Measurements from ENCODE around the gene CHD5.

The CHD5 gene

GRCh38 chr1:6140413-6140812 lies 39.7 kb downstream of the CHD5 start:
- Histone ChIP-seq H3K9ac (ENCODE audit: low read length) (no peak overlapping the region), H3F3A (ENCODE audit: insufficient read depth, low read length) (no peaks in the 10 kb centered on the region), H3K9me3 (replicated peaks; ENCODE audit: insufficient read depth, low read length) (no peaks in the 10 kb centered on the region), H4K20me1 (ENCODE audit: insufficient read depth, low read length) (no peaks in the 10 kb centered on the region), H3K4me1 (ENCODE audit: low read length) (no peaks in the 10 kb centered on the region), H3K27ac (ENCODE audit: low read length) (no peak overlapping the region), H2AFZ (ENCODE audit: low read length) (no peak overlapping the region), H3K4me2 (ENCODE audit: low read depth, low read length) (no peak overlapping the region), H3K79me2 (ENCODE audit: low read length) (no peaks in the 10 kb centered on the region), H3K27me3 (replicated peaks; ENCODE audit: insufficient read depth, low read length) (peaks cover 91% of the 10 kb centered on the region), H3K9me2 (replicated peaks; ENCODE audit: insufficient read depth, low read length) (no peaks in the 10 kb centered on the region), H3K4me3 (ENCODE audit: low read length) (no peak overlapping the region), H3K36me3 (replicated peaks; ENCODE audit: insufficient read depth, low read length) (no peaks in the 10 kb centered on the region)
- DNase-seq: no peak
- TF ChIP-seq EZH2 (optimal IDR thresholded peaks at IDR 0.05; ENCODE audit: low read depth, low read length) (no peak), EZH2phosphoT487 (IDR thresholded peaks at IDR 0.05; ENCODE audit: low read length) (no peak), CTCF (IDR thresholded peaks at IDR 0.05; ENCODE audit: low read length) (no peak)

GRCh38 chr1:6137758-6138157 lies 42.4 kb downstream of the CHD5 start:
- H2AFZ ChIP-seq (ENCODE audit: low read length): no peak overlapping the region
- no peaks in the 10 kb centered on the region for H3K9me2 ChIP-seq (replicated peaks; ENCODE audit: insufficient read depth, low read length)
- no peaks in the 10 kb centered on the region for H3K9me3 ChIP-seq (replicated peaks; ENCODE audit: insufficient read depth, low read length)
- H3K27ac ChIP-seq (ENCODE audit: low read length): no peak overlapping the region
- DNase-seq: no peak
- H3K9ac ChIP-seq (ENCODE audit: low read length): no peak overlapping the region
- H3K4me1 ChIP-seq (ENCODE audit: low read length): no peaks in the 10 kb centered on the region
- no peaks in the 10 kb centered on the region for H3F3A ChIP-seq (ENCODE audit: insufficient read depth, low read length)
- H3K79me2 ChIP-seq (ENCODE audit: low read length): no peaks in the 10 kb centered on the region
- peaks cover 91% of the 10 kb centered on the region for H3K27me3 ChIP-seq (replicated peaks; ENCODE audit: insufficient read depth, low read length)
- H3K4me3 ChIP-seq (ENCODE audit: low read length): no peak overlapping the region
- H3K36me3 ChIP-seq (replicated peaks; ENCODE audit: insufficient read depth, low read length): no peaks in the 10 kb centered on the region
- TF ChIP-seq EZH2phosphoT487 (IDR thresholded peaks at IDR 0.05; ENCODE audit: low read length) (no peak), EZH2 (optimal IDR thresholded peaks at IDR 0.05; ENCODE audit: low read depth, low read length) (no peak), CTCF (IDR thresholded peaks at IDR 0.05; ENCODE audit: low read length) (no peak)
- H4K20me1 ChIP-seq (ENCODE audit: insufficient read depth, low read length): no peaks in the 10 kb centered on the region
- no peak overlapping the region for H3K4me2 ChIP-seq (ENCODE audit: low read depth, low read length)

- Histone ChIP-seq H3K27me3 (replicated peaks; ENCODE audit: insufficient read depth, low read length) (peaks cover 91% of the 10 kb centered on the region), H3K9ac (ENCODE audit: low read length) (no peak overlapping the region), H3F3A (ENCODE audit: insufficient read depth, low read length) (no peaks in the 10 kb centered on the region), H3K27ac (ENCODE audit: low read length) (no peak overlapping the region), H3K4me1 (ENCODE audit: low read length) (no peaks in the 10 kb centered on the region), H3K9me2 (replicated peaks; ENCODE audit: insufficient read depth, low read length) (no peaks in the 10 kb centered on the region), H3K4me3 (ENCODE audit: low read length) (no peak overlapping the region), H4K20me1 (ENCODE audit: insufficient read depth, low read length) (no peaks in the 10 kb centered on the region), H3K4me2 (ENCODE audit: low read depth, low read length) (no peak overlapping the region), H3K79me2 (ENCODE audit: low read length) (no peaks in the 10 kb centered on the region), H3K36me3 (replicated peaks; ENCODE audit: insufficient read depth, low read length) (no peaks in the 10 kb centered on the region), H3K9me3 (replicated peaks; ENCODE audit: insufficient read depth, low read length) (no peaks in the 10 kb centered on the region), H2AFZ (ENCODE audit: low read length) (no peak overlapping the region)
- no peak for TF ChIP-seq EZH2 (optimal IDR thresholded peaks at IDR 0.05; ENCODE audit: low read depth, low read length)
- TF ChIP-seq CTCF (IDR thresholded peaks at IDR 0.05; ENCODE audit: low read length): no peak
- TF ChIP-seq EZH2phosphoT487 (IDR thresholded peaks at IDR 0.05; ENCODE audit: low read length): no peak
- no peak for DNase-seq
Measured at GRCh38 chr1:6136516-6137220, 43.5 kb downstream of the CHD5 start.

Measured in MM.1S (cell line).